Stimulated activated CD4-positive, alpha-beta T cell treated with anti-CD3 and anti-CD28 coated beads, TNF-alpha, amount 100 ng/mL, for 4 hours (primary cell): ENCODE results near the gene DDX20.
"Not testable (repeated sequence)": the region's sequence is repeated elsewhere in the genome, so short reads cannot be mapped to it uniquely, and the experiment has no call there.

Experiments used
- DNase-seq, 3 experiments: peaks; one replicate each; pipeline ENCODE4 v3.0.0-alpha.2; 2020; ENCODE audit warnings: low read depth in 3 of 3

The DDX20 gene

DNA sequence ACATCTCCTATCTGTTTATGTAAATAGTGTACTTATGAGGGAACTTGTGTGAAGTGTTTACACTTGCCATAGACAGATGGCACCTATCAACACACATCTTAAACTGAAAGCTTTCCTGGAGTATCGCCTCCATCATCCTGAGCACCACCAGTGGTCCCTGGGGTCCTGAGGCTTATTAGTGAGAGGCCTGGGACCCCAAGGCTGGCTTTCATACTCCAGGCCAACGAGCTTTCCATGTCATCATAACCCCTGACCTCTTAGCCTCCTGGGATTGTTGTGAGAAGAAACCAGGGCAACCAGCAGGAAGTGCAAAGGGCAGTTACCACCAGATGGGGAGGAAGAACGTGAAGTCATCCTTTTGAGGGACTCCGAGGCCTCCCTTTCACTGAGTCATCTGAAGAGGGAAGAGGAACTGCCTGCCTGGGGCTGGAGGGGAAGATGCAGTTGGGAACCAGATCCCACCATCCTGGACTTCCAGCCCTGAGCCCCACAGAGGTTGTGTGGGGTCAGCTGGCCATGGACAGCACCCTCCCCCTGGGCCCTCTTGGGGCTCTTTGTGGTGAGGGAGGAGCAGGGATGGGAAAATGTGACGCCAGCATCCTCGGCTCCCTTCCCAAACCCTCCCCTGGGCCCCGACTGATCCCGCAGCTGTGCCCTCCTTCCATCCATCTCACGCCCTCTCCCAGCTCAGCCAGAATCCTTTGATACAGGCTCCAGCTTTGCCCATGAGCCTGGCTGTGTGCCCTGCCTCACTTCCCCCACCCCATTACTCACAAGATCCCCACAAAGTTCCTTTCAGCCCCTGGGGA lies 22.3 kb upstream of the DDX20 start:
- DNase-seq = no peak

- DNase-seq = no peak
Measured at GRCh38 chr1:111733992-111734341, 21.7 kb upstream of the DDX20 start.

- no peak for DNase-seq
Measured at GRCh38 chr1:111734426-111734825, 21.3 kb upstream of the DDX20 start.

- DNase-seq = no peak
Measured at GRCh38 chr1:111734856-111735255, 20.8 kb upstream of the DDX20 start.

DNA sequence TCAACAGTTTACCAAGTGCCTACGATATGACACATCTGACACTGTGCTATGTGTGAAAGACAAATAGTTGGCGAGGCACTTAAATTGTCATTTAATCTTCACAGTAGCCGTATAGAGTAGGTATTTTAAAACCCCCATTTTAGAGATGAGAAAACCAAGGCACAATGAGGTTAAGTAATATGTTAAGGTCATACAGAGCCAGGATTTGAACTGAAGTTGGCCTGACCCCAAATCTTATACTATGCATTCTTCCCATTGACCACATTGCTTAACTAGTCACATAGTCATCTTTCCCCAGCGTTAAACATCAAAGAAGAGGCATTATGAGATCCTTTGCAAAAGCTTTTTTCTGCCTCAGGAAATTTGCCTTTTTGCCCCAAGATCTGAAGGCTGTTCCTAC lies 20.4 kb upstream of the DDX20 start:
- no peak for DNase-seq

DNA sequence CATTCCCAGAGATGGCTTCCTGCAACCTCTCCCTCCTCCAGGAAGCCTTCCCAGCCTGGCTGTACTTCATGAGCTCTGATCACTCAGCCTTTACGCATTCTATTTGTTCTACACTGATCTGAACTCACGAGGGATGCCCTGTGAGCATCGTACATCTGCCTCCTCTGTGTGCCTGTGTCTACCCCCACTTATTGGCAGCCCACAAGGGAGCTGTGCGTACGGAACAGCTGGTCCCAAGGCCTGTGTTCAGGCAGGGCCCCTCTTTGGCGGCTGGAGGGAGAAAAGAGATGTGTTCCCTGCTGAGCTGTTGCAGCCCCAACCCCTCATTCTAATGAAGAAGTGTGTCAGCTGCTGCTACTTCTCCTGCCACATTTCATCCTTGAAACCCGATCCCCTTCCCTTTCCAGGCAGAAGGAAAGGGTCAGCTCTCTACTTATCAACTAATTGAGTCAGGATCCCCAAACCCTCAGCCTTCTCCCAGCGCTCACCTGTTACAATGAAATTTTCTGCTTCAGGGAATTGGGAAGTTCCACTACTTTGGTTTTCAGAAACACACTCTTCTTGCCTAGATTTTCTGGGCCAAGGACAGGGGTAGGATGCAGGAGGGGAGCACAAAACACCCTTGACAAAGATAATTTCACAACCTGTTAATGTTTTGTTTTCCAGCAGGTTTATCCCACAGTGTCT lies 19.7 kb upstream of the DDX20 start:
- no peak for DNase-seq

GRCh38 chr1:111736548-111737215 lies 19.0 kb upstream of the DDX20 start:
- no peak for DNase-seq

GRCh38 chr1:111737216-111738132 lies 18.2 kb upstream of the DDX20 start:
- DNase-seq = no peak

- no peak for DNase-seq
Measured at GRCh38 chr1:111738133-111738435, 17.6 kb upstream of the DDX20 start.

DNA sequence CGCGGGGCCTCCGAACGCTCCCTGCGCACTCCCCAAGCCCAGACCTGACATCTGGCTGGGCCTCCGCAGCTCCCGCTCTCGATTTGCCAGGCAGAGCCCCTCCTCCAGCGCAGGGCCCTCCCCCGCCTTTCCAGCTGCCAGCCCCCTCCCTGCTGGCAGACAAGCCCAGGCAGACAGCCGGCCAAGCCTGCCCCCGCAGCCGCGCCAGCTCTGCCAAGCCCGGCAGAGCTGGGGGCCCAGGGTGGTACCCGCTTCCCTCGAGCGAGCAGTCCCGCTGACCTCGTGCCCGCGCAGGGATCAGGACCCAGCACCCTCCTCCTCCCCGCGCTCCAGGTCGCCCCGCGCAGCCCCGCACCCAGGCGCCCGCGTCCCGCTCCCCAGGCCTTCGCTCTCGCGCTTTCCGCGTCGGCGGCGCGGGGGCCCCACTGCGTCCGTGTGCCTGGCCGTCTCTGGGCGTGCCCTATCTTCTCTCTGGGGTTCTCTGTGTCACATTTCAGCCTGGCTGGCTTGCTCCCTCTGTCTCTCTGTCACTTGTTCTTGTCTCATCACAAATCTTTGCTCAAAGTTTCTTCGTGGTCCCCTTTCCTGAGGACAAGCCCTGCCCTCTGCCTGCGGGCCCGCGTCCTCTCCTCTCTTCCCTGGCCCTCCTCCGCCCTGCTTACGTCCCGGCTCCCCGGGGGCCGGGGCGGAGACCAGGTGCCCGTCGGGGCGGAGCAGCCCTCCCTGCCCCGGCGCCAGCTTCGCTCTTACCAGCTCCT lies 17.1 kb upstream of the DDX20 start:
- peak in 2 of 3 experiments; percentile 11 to 25 for DNase-seq

GRCh38 chr1:111739194-111739924 lies 16.3 kb upstream of the DDX20 start, which contains the start of gene INKA2:
Gene INKA2 (minus strand): TSS chr1:111739395. CDS start chr1:111739242, 153 bp downstream.
- peak; percentile 37 to 59 (median 45) for DNase-seq

- no peak for DNase-seq
Measured at GRCh38 chr1:111739925-111740765, 15.6 kb upstream of the DDX20 start.

GRCh38 chr1:111742292-111742691 lies 13.4 kb upstream of the DDX20 start:
- DNase-seq = not testable (repeated sequence)

GRCh38 chr1:111742938-111743549 lies 12.7 kb upstream of the DDX20 start:
- no peak for DNase-seq

- DNase-seq = no peak
Measured at GRCh38 chr1:111743679-111744101, 12.0 kb upstream of the DDX20 start.

DNA sequence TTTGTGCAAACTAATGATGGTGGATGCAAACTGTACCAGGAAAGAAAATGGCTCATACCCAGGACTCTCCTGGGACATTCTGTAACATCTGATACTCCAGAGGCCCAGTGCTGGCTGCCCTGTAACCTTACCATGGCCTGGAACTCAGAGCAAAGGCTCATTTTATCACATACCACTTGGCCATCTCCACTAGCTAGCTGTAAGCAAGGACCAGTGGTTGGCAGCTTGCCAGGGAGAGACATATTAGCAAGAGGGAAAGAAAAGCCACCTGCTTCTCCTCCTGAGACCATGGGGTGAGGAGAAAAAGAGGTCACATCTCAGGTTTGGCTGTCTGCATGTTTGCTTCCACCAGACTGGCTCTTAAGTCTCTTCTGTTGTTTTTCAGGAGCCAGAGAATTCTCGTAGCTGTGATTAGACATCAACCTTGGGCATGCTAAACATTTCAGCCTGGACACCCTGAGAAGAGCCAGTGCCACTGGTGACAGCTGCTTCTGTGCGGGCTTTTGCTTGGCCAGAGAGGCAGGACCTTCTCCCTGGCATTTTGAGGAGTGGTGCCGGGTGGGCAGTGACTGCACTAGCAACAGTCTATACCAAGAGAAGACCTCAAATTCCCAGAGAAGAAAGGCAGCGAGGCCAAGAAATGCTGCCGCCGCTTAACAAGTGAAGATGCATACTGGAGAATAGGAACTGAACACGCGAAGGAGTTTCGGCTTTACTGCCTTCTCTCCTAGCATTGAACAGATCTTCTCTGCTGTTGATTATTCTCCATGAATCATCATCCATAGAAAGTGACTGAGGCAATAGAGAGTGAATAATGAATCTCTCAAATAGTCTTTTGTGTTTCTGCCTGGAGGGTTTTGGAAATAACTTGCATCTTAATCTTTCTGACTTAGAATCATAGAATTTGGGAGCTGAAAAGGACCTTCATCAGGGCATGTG lies 9.8 kb upstream of the DDX20 start:
- DNase-seq = no peak

DNA sequence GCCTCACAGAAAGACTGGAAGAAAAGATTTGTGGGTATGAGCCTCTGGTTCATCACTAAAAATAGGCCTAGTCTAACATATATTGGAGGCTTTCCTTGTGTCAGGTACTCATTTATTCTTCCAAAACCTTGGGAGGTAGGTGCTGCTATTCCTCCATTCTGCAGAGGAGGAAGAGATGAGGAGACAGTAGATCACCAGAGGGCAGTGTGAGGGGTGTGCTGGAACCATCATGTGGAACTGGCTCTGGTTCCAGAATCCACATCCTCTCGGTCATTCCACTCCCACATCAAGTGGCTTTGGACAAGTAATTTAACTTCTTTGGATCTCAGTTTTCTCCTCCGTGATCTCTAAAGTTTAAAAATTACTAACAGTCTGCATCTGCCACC lies 9.1 kb upstream of the DDX20 start:
- DNase-seq = no peak

- DNase-seq = peak; percentile 10 to 46 (median 14)
Measured at GRCh38 chr1:111747282-111747734, 8.4 kb upstream of the DDX20 start.
